CD4-positive, alpha-beta T cell treated with Interleukin-1 beta for 1 hour (primary cell): ENCODE data around the gene ALDH2.
"Not testable (repeated sequence)": the region's sequence is repeated elsewhere in the genome, so short reads cannot be mapped to it uniquely, and the experiment has no call there.

Source experiments
- DNase-seq, 2 donors: peaks; one replicate each; pipeline ENCODE4 v3.0.0-alpha.2; 2020 to 2022

Gene ALDH2

DNA sequence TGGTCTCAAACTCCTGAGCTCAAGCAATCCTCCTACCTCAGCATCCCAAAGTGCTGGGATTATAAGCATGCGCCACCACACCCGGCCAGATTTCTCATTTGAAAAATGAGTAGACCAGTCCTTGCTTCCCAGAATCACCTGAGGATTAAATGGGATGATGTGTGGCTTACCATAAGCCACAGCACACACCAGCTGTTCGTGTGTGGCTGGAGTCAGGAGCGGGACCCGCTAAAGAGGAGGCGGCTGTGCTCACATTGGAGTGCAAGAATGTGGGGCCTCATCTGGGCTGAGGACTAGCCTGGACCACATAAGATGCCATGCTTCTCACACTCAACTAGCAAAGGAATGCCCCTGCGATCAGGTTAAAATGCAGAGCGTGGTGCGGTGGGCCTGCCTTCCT, 6.7 kb upstream of the ALDH2 start:
- DNase-seq, result no peak

DNA sequence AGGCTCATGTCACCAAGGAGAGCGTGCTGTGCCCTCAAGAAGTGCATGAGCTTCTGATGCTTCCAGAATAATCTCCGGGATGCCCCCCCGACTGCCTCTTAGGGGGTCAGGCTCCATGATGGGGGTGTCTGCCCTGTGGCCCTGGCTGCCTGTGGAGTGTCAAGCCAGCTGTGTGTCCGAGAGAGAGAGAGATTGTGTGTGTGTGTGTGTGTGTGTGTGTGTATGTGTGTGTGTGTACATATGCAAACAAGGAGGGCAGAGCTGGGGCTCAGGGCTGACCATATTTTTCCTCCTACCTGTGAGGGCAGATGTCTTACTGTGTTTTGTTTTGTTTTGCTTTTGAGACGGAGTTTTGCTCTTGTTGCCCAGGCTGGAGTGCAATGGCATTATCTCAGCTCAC, 5.6 kb upstream of the ALDH2 start:
- no peak for DNase-seq

DNA sequence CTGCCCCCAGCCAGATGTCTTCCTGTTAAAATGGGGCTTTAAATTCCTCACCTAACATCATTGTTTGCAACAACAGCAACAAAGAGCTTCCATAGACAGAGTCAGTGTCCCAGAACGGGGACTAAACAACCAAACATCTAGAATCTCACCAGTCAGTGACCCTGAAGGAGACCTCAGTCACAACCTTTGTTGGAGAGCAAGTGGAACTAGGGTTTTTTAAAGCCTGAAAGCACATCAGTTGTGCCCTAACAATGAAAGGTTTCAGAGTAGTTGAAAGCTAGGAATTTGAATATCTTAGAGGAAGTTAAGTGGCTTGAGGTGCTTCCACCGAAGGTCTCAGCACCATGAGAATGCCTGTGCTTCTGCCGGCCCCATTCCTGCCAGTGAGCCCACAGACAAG, 5.0 kb upstream of the ALDH2 start:
- DNase-seq, result no peak

DNA sequence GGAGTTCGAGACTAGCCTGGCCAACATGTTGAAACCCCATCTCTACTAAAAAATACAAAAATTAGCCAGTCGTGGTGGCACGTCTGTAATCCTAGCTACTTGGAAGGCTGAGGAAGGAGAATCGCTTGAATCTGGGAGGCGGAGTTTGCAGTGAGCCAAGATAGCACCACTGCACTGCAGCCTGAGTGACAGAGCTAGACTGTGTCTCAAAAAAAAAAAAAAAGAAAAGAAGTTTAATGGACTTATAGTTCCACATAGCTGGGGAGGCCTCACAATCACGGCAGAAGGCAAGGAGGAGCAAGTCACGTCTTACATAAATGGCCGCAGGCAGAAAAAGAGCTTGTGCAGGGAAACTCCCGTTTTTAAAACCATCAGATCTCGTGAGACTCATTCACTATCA, 3.2 kb upstream of the ALDH2 start:
- DNase-seq, result not testable (repeated sequence)

DNA sequence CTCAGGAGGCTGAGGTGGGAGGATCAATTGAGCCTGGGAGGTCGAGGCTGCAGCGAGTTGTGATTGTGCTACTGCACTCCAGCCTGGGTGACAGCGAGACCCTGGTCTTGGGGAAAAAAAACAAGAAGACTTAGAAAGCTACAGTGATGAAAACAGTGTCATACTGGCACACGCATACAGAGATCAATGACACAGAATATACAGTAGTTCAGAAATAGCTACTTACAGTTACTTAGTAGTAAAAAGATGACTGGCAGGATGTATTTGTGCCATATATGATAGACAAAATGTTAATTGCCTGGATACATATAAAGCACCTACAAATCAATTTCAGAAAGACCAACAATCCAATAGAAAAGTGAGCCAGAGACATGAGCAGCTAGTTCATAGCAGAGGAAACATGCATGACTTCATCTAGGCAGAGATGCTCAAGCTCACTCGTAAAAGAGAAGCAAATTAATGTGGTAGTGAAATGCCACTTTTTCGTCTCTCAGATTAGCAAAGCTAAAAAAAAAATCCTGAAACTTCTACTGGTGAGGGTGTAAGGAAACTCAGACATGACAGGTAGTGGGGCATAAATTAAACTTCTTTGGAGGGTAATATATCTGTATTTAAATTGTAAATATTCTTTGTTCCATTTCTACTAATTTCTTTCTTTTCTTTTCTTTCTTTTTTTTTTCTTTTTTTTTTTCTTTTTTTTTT, 2.5 kb upstream of the ALDH2 start:
- DNase-seq, result no peak

DNA sequence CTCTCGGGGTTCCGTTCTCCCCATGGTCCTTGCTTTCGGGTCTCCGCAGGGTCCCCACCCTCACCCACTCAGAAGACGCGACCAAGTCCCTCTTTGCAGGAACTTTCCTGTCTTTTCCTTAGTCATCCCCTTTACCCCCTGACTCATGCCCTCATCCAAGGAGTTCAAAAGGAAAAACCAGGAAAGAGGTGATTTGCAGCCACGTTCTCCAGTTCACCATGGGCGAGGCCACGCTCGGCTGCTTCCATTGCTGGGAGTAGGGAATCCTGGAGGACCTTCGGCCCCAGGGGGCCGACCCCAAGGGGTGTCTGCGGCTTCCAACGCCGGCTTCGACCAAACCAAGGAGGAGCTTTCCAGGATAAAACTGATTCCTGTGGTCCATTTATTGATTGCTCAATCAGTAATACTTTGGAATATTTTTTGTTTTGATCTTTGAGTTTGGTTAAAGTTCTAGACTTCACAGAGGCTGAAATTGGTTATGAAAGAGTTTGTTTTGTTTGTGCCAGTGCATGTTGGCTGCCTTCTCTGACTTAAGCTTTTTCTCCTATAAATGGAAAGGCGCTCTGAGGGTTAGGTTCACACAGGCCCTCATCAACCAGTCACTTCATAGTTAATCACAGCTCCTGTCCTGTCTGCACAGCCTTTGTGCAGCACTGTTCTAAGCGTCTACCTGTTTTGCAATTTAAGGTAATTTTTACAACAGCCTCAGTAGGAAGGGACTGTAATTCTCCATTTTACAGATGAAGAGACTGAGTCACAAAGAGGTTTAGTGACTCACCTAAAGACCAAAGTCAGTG, 827 bp downstream of the ALDH2 start:
- DNase-seq, result no peak

DNA sequence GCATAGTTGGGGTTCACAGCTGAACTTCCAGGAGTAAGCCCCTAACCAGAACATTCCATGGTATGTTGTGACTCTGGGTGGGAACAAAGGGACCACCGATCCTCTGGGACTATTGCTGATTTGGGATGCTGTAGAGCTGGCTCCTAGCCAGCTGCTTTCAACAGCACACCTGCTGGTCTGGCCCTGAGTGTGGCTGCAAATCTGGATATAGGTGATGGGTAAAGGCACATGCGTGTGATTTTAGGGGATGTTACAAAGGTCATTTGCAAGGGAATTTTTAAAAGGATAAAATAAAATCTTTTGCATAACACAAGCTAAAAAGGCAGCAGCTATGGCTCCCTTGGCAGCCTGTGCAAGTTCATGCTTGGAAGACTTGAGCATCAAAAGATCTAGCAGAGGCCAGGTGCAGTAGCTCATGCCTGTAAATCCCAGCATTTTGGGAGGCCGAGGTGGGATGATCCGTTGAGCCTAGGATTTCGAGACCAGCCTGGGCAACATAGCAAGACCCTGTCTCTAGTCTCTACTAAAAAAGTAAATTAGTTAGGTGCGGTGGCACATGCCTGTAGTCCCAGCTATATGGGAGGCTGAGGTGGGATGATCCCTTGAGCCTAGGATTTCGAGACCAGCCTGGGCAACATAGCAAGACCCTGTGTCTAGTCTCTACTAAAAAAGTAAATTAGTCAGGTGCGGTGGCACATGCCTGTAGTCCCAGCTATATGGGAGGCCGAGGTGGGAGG, 1.6 kb downstream of the ALDH2 start:
- no peak for DNase-seq

DNA sequence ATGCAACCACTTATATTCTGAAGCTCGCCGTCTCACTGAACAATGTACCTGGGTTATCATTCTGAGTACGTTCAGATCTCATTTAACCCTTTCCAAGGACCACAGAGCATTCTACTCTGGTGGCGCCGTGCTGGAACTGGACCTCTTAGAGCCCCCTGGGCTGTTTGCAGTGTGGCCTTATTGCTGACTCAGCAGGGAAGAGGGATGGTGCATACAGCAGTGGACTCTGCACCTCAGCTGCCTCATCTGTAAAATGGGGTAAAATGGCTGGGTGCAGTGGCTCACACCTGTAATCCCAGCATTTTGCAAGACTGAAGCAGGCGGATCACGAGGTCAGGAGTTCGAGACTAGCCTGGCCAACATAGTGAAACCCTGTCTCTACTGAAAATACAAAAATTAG, 2.9 kb downstream of the ALDH2 start:
- DNase-seq, result no peak

DNA sequence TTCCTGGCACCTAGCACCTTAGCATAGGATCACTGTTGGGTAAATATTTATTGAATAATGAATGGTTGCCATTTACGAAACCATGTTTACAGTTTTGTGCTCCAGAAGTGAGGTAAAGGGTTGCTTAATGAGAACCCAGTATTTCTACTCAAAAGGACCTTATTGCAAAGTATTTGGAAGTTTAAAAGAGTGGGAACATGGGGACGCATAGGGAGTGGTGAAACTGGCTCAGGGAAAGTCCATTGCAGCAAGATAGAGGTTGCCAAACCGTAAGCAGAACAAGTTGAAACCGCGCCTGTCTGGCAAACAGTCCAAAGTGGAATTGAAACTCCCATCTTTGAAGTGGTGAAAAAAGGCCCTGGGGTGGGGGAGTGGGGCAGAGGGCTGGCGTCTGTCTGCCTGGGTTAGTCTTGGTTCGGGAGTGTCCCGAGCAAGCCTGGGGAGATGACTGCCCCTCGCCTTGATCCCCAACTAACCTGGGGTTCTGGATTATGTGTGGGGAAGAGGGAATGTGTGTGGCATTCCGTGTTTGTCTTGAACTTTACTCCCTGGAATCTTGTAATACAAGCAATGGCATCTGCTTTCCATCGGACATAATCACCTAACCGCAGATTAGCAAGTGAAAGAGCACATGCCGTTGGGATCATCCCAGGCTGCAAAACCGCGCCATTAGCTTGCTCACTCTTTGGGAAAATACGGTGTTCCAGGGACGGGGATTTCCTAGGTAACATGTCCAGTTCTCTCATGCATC, 7.2 kb downstream of the ALDH2 start:
- DNase-seq, result peak; percentile 15 to 64

DNA sequence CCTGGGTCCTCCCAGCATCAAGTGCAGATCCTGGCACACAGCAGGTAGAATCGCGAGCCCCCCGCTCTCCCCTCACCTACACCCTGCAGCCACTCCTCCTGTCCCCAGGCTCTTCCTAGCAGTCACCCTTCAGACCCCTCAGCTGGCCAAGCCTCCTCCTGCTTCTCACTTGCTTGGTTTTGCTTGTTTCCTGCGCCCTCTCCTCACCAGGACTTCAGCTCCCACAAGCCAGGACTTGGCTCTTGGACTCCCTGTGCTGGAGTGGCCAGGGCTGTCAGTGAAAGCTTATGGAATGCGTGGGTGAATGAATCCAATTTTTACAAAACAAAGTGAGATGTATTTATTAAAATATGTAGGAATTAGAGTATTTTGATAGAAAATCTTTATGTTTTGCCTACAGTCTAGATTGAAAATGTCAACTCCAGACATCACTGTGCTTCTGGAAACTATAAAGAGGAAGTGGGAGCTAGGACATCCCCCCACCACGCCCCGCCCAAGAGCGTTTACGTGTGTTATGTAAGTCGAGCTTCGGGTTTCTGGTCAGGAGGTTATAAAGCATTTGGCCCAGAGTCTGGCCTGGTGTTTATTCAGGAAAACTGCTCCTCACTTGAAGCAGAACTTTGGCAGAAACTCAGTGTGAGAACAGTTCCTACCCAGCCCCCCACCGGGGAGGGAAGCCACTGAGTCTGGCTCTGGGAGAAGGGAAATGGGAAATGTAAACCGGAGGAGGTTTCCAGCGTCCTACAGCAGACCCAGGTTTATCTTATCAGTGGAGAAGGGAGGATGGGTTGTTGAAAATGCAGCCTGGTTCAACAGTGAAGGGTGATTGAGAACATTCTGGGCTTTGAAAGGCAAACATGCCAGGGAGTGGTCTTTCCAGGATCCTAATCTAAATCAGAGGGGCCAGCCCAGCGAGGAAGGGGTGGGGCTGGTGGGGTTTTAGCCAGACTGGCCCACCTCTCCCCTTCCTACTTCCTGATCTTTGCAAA, 8.8 kb downstream of the ALDH2 start:
- peak; percentile 23 to 83 for DNase-seq

DNA sequence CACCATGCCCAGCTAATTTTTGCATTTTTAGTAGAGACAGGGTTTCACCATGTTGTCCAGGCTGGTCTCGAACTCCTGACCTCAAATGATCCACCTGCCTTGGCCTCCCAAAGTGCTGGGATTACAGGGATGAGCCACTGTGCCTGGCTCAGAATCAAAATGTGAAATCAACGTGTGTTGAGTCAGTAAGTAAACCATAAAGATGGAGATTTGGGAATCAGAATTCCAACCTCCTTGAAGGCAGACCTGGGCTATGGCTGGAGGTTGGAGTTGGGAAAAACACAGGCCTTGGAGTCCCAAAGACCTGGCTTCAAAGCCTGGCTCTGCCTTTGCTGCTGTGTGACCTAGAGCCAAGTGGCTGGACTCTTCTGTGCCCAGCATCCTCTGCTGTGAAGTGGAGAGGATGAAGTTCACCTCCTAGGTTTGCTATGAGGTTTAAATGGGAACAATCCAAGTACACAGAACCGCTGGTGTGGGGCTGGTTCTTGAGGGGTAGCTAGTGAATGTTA, 10.2 kb downstream of the ALDH2 start:
- DNase-seq, result no peak

DNA sequence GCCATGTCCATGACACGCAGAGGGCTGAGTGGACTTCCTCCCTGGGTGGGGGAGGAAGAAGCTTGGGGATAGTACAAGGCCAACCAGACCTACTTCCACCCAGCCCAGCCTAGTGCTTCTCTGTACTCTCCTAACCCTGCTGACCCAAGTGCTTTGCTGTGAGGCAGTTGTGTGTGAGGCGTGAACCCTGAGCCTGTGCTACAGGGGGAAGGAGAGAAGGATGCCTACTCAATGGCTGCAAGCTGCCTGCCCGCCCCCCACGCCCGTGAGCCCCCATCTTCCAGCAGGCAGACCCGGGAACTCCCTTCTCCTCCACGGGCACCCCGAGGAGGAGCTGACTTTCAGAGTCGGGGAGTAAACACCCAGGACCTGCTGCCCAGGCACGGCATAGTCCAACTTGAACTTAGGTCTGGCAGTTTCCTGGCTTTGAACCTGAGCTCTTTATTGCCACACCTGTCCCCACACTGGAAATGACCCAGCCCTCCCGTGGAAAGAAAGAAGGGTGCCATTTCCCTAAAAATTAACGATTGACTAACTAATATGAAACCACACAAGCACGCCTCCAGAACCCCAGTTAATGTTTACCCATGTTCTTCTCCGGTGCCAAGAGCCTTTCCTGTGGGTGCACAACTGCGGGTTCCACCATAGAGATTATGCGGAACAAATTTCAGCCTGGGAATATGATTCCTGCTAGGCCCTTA, 10.8 kb downstream of the ALDH2 start:
- peak in 1 of 2 donors; percentile 53 for DNase-seq

DNA sequence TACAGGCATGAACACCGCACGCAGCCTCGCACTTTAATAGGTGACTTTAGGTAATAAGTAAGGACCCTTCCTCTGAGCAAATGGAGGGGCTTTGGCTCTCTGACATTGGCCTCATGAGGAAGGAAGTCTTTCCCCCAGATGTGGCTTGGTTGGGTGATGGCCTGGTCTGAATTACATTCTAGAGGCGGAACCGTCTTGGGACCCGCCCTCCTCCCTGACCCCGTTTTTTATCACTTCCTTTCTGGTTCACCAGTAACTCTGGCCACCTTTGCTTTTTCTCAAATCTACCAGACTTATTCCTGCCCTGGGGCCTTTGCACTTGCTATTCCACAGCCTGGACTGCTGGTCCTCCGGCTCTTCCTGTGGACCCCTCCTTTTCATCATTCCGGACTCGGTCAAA, 13.4 kb downstream of the ALDH2 start:
- DNase-seq, result no peak

DNA sequence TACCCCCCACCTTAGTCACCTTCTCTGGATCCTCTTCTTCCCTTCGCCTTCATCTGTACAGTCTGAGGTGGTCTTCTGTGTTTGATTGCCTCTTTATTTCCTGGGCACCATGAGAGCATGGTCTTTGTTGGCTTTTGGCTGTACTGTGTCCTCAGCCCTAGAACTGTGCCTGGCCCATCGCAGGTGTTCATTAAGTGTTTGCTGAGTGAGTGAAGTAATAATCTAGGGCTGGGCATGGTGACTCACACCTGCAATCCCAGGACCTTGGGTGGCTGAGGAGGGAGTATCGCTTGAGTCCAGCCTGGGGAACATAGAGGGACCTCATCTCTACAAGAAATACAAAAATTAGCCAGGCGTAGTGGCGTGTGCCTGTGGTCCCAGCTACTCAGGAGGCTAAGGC, 13.9 kb downstream of the ALDH2 start:
- no peak for DNase-seq

DNA sequence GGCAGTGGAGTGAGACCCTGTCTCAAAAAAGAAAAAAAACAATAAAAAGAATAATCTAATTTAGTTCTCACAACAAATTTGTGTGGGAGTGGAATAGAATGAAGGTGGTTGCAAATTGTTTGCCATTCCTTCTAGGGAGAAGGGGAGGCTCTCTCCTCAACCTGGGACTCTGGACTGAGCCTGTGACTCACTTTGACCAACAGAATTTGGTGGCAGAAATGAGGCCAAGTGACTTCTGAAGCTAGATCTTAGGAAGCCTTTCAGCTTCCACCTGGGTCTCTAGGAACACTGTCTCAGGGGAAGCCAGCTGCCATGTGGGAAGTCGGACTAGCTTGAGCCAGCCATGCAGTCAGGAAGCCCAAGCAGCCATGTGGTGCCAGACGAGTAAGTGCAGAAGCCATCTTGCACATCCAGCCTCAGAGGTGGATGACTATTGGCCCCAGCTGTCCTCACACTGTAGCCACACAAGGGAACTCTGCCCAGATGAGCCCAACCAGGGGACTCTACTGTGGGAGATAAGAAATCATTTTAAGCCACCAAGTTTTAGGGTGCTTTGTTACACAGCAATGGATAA, 14.4 kb downstream of the ALDH2 start:
- DNase-seq, result no peak

DNA sequence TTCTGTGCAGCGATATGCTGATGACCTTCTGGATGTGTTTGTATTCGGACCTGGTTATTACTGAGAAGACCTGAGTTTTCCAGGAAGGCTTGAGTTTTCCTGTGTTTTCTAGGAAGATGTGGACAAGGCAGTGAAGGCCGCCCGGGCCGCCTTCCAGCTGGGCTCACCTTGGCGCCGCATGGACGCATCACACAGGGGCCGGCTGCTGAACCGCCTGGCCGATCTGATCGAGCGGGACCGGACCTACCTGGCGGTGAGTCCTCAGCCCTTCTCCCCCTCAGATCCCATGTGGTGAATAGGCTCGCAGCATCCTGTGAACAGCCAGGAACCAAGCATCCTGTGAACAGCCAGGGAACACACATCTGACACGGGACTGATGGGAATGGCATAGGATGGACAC, 16.3 kb downstream of the ALDH2 start:
- DNase-seq, result no peak

DNA sequence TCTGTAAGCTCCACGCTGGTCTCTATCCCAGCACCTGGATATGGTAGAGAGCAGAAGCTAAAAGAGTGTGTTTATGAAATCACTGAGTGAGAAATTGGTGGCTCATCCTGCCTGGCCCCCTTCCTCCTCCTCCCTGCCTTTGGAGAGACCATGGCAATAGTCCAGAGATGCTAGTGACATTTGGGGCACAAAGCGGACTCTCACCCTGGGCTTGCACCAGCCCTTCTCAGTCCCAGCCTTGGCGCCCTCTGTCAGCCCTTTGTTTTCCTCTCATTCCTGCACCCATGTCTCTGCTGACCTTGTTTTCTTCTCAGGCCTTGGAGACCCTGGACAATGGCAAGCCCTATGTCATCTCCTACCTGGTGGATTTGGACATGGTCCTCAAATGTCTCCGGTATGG, 18.2 kb downstream of the ALDH2 start:
- DNase-seq, result no peak

DNA sequence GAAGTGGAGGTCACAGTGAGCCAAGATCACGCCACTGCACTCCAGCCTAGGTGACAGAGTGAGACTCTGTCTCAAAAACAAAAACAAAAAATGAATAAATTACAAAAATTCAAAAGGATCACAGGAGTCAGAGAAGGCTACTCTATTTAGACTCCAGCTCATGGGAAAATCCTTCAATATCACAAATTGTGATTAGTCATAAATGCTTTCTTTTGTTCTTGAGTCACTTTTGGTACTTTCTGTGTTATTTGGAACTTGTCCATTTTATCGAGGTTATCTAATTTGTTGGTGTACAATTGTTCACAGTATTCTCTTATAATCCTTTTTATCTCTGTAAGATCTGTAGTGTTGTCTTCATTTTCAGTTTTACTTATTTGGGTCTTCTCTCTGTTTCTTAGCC, 18.9 kb downstream of the ALDH2 start:
- DNase-seq, result no peak

DNA sequence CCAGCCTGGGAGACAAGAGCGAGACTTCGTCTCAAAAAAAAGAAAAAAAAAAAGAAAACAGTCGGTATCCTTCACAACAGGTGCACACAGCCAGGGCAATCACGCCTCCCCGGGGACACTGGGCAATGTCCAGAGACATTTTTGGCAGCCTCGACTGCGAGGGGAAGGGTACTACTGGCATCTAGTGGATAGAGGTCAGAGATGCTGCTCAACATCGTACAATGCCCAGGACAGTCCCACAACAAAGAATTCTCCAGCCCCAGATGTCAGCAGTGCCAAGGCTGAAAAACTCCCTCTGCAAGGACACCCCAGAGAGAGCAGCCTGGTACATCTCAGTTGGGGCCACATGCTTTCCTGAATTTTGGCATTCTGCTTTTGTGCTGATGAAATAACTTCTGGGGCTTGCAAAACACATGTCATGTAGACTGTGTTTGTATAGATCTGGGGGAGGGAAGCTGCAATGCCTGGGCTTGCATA, 21.5 kb downstream of the ALDH2 start:
- DNase-seq, result peak in 1 of 2 donors; percentile 10

DNA sequence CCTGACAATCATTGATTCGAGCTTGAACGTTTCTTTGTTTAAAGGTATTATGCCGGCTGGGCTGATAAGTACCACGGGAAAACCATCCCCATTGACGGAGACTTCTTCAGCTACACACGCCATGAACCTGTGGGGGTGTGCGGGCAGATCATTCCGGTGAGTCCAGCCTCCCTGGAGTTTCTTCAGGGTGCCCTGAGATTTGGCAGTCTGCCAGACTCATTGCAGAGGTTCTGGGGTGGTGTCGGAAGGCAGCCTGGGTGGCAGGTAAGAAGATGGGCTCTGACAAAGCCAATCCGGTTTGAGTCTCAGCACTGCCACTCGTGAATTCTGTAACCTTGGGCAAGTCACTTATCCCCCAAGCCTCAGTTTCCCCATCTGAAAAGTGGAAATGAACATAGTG, 23.0 kb downstream of the ALDH2 start:
- DNase-seq, result no peak
